ENCODE measurements around the gene CFAP157. TPM values are rescaled to one million over a fixed set of nuclear protein-coding genes. Genes with fewer than 3 reads are reported as not detected.

Gene CFAP157
- total RNA-seq, 1 donor from 2014 or later: not detected

GRCh38 chr9:127758843-127759242 is 52.1 kb downstream of the CFAP157 start:
- DNase-seq (ENCODE audit: low read depth, low spot score): no peak

GRCh38 chr9:127761061-127761460 is 54.3 kb downstream of the CFAP157 start:
- DNase-seq (ENCODE audit: low read depth, low spot score): no peak

- DNase-seq (ENCODE audit: low read depth, low spot score): no peak
Observed at GRCh38 chr9:127761491-127761956, 54.7 kb downstream of the CFAP157 start.

- DNase-seq (ENCODE audit: low read depth, low spot score): peak; percentile 52
Observed at GRCh38 chr9:127762111-127762676, 55.4 kb downstream of the CFAP157 start.

GRCh38 chr9:127763918-127764384 is 57.2 kb downstream of the CFAP157 start:
- DNase-seq (ENCODE audit: low read depth, low spot score): peak; percentile 70

GRCh38 chr9:127765418-127765817 is 58.6 kb downstream of the CFAP157 start:
- no peak for DNase-seq (ENCODE audit: low read depth, low spot score)

Other genes starting within 250 kb of the CFAP157 start
- 16.0 and 19.0 TPM in 2 replicates for gene STXBP1, start 94.7 kb upstream of the CFAP157 start, total RNA-seq
- 30.0 and 40.4 TPM in 2 replicates for gene PTRH1, start 8.7 kb downstream of the CFAP157 start, total RNA-seq
- not detected in 2 replicates for gene TTC16, start 9.1 kb downstream of the CFAP157 start, total RNA-seq
- 5.8 and 7.8 TPM in 2 replicates for gene TOR2A, start 28.3 kb downstream of the CFAP157 start, total RNA-seq
- 56.8 and 58.3 TPM in 2 replicates for gene SH2D3C, start 71.7 kb downstream of the CFAP157 start, total RNA-seq
- 107 and 116 TPM in 2 replicates for gene CDK9, start 79.0 kb downstream of the CFAP157 start, total RNA-seq
- 71.4 and 104 TPM in 2 replicates for gene FPGS, start 95.9 kb downstream of the CFAP157 start, total RNA-seq
- 46.5 and 49.5 TPM in 2 replicates for gene ENG, start 147.7 kb downstream of the CFAP157 start, total RNA-seq
- 50.2 and 56.2 TPM in 2 replicates for gene AK1, start 170.7 kb downstream of the CFAP157 start, total RNA-seq
- 36.2 and 48.1 TPM in 2 replicates for gene ST6GALNAC6, start 192.6 kb downstream of the CFAP157 start, total RNA-seq
- gene ST6GALNAC4, start 210.1 kb downstream of the CFAP157 start, total RNA-seq: 62.0 and 69.0 TPM in 2 replicates
- gene PIP5KL1, start 223.8 kb downstream of the CFAP157 start, total RNA-seq: 0.21 and 0.79 TPM in 2 replicates
- 11.9 and 12.1 TPM in 2 replicates for gene DPM2, start 230.9 kb downstream of the CFAP157 start, total RNA-seq